ENCODE measurements around the gene LEMD1. TPM values are rescaled to one million over a fixed set of nuclear protein-coding genes. Genes with fewer than 3 reads are reported as not detected.

LEMD1 gene
- polyA plus RNA-seq, 1 donor from 2014 or later, result 67.6 TPM

DNA sequence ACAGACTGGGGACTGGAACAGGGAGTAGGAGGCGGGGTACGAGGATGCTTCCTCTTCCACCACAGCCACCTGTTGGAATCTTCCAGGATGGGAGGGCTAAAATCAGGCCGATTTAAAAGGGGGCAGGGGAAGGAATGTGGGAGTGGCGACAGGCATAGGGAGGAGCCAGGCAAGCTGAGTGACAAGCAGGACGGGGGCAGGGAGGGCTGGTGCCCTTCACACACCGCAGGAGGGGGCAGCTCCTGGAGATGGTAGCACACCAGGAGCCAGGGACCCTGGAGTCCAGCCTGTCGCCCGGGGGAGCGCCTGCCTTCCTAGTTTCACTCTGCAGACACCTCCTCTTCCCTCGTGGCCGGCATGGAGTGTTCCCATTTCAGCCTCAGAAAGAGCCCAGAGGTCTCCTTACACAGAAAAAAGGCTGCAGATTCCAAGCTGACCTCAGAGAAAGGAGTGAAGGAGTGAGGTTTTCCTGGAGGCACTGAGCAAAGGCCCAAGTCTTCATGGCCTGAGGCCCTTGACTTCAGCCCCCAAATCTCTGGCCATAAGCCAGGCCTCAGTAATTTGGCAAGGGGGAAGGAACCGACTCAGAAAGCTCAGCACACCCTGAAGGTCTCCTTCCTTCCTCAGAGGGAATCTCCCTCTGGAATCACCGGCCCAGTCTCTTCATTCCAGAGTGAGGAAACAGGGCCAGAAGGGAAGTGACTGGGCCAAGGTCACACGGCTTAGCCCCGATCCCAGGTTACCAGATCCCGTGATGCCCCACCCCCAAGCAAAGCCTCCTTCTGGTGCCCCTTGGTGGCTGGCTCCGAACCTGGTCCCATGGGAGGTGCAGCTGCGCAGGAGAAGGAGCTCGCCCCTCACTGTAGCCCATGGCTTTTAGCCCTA is 25.8 kb upstream of the LEMD1 start:
- Histone ChIP-seq H4K20me1 (ENCODE audit: insufficient read depth) (peaks cover 4% of the 10 kb centered on the region), H3K4me3 (ENCODE audit: low read length) (peak overlapping the region; percentile 81), H3K27ac (ENCODE audit: low read length) (no peak overlapping the region), H3K9me3 (ENCODE audit: low read length) (no peaks in the 10 kb centered on the region), H3K9ac (ENCODE audit: low read length) (peak overlapping the region; percentile 53), H3K9me2 (ENCODE audit: insufficient read depth, low read length) (no peaks in the 10 kb centered on the region), H3K79me2 (replicated peaks; ENCODE audit: insufficient read depth, low read length) (peaks cover 51% of the 10 kb centered on the region), H3K36me3 (ENCODE audit: insufficient read depth, low read length) (peaks cover 4% of the 10 kb centered on the region), H3K27me3 (ENCODE audit: insufficient read depth, low read depth, low read length) (no peaks in the 10 kb centered on the region), H2AFZ (ENCODE audit: low read depth, low read length) (no peak overlapping the region), H3K4me2 (ENCODE audit: low read length) (no peak overlapping the region), H3F3A (ENCODE audit: insufficient read depth, low read length, poor library complexity, severe bottlenecking) (no peaks in the 10 kb centered on the region)
- TF ChIP-seq POLR2AphosphoS5 (IDR thresholded peaks at IDR 0.05) (no peak), EP300 (conservative IDR thresholded peaks at IDR 0.05; ENCODE audit: poor library complexity, severe bottlenecking) (no peak), TAF1 (IDR thresholded peaks at IDR 0.05; ENCODE audit: low read depth) (no peak), SMC3 (conservative IDR thresholded peaks at IDR 0.05; ENCODE audit: poor library complexity) (no peak), EZH2 (IDR thresholded peaks at IDR 0.05; ENCODE audit: borderline replicate concordance, insufficient read depth, low read length, poor library complexity, severe bottlenecking) (no peak), MXI1 (conservative IDR thresholded peaks at IDR 0.05; ENCODE audit: poor library complexity, severe bottlenecking) (no peak), RAD21 (conservative IDR thresholded peaks at IDR 0.05) (no peak)
- TF ChIP-seq, protein P1, sequence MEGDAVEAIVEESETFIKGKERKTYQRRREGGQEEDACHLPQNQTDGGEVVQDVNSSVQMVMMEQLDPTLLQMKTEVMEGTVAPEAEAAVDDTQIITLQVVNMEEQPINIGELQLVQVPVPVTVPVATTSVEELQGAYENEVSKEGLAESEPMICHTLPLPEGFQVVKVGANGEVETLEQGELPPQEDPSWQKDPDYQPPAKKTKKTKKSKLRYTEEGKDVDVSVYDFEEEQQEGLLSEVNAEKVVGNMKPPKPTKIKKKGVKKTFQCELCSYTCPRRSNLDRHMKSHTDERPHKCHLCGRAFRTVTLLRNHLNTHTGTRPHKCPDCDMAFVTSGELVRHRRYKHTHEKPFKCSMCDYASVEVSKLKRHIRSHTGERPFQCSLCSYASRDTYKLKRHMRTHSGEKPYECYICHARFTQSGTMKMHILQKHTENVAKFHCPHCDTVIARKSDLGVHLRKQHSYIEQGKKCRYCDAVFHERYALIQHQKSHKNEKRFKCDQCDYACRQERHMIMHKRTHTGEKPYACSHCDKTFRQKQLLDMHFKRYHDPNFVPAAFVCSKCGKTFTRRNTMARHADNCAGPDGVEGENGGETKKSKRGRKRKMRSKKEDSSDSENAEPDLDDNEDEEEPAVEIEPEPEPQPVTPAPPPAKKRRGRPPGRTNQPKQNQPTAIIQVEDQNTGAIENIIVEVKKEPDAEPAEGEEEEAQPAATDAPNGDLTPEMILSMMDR (IDR thresholded peaks at IDR 0.05; ENCODE audit: poor library complexity, severe bottlenecking), result no peak
- TF ChIP-seq, protein P2, sequence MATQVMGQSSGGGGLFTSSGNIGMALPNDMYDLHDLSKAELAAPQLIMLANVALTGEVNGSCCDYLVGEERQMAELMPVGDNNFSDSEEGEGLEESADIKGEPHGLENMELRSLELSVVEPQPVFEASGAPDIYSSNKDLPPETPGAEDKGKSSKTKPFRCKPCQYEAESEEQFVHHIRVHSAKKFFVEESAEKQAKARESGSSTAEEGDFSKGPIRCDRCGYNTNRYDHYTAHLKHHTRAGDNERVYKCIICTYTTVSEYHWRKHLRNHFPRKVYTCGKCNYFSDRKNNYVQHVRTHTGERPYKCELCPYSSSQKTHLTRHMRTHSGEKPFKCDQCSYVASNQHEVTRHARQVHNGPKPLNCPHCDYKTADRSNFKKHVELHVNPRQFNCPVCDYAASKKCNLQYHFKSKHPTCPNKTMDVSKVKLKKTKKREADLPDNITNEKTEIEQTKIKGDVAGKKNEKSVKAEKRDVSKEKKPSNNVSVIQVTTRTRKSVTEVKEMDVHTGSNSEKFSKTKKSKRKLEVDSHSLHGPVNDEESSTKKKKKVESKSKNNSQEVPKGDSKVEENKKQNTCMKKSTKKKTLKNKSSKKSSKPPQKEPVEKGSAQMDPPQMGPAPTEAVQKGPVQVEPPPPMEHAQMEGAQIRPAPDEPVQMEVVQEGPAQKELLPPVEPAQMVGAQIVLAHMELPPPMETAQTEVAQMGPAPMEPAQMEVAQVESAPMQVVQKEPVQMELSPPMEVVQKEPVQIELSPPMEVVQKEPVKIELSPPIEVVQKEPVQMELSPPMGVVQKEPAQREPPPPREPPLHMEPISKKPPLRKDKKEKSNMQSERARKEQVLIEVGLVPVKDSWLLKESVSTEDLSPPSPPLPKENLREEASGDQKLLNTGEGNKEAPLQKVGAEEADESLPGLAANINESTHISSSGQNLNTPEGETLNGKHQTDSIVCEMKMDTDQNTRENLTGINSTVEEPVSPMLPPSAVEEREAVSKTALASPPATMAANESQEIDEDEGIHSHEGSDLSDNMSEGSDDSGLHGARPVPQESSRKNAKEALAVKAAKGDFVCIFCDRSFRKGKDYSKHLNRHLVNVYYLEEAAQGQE (IDR thresholded peaks at IDR 0.05; ENCODE audit: borderline replicate concordance), result no peak

DNA sequence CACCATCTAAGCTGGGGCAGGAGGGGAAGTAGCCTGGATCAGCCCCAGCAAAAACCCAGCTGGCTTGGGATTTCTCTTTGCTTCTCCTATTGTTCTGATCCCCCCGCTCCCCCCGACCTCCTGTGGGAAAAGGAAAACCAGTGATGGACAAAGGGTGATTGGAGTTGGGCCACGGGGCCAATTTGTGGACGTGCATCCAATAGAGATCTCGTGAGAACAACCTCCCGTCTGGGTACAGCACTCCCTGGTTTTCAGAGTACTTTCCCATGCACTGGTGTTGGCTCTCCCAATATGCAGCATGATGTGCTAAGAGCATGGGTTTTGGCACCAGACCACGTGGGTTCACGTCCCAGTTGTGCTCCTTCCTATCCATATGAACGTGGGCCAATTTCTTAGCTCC is 25.0 kb upstream of the LEMD1 start:
- Histone ChIP-seq H3K9me2 (ENCODE audit: insufficient read depth, low read length) (no peaks in the 10 kb centered on the region), H3K4me3 (ENCODE audit: low read length) (no peak overlapping the region), H3K36me3 (ENCODE audit: insufficient read depth, low read length) (peaks cover 4% of the 10 kb centered on the region), H2AFZ (ENCODE audit: low read depth, low read length) (no peak overlapping the region), H3K27me3 (ENCODE audit: insufficient read depth, low read depth, low read length) (no peaks in the 10 kb centered on the region), H3K79me2 (replicated peaks; ENCODE audit: insufficient read depth, low read length) (peaks cover 42% of the 10 kb centered on the region), H4K20me1 (ENCODE audit: insufficient read depth) (peaks cover 4% of the 10 kb centered on the region), H3K4me2 (ENCODE audit: low read length) (no peak overlapping the region), H3F3A (ENCODE audit: insufficient read depth, low read length, poor library complexity, severe bottlenecking) (peaks cover 4% of the 10 kb centered on the region), H3K9ac (ENCODE audit: low read length) (no peak overlapping the region), H3K9me3 (ENCODE audit: low read length) (no peaks in the 10 kb centered on the region), H3K27ac (ENCODE audit: low read length) (no peak overlapping the region)
- TF ChIP-seq EP300 (conservative IDR thresholded peaks at IDR 0.05; ENCODE audit: poor library complexity, severe bottlenecking), result no peak
- TF ChIP-seq MXI1 (conservative IDR thresholded peaks at IDR 0.05; ENCODE audit: poor library complexity, severe bottlenecking), result no peak
- no peak for TF ChIP-seq RAD21 (conservative IDR thresholded peaks at IDR 0.05)
- no peak for TF ChIP-seq SMC3 (conservative IDR thresholded peaks at IDR 0.05; ENCODE audit: poor library complexity)
- TF ChIP-seq, protein P1 (IDR thresholded peaks at IDR 0.05; ENCODE audit: poor library complexity, severe bottlenecking), result no peak
- no peak for TF ChIP-seq EZH2 (IDR thresholded peaks at IDR 0.05; ENCODE audit: borderline replicate concordance, insufficient read depth, low read length, poor library complexity, severe bottlenecking)
- TF ChIP-seq TAF1 (IDR thresholded peaks at IDR 0.05; ENCODE audit: low read depth), result no peak
- TF ChIP-seq, protein P2 (IDR thresholded peaks at IDR 0.05; ENCODE audit: borderline replicate concordance), result no peak
- no peak for TF ChIP-seq POLR2AphosphoS5 (IDR thresholded peaks at IDR 0.05)
